ENCODE measurements around the gene PAX8.
"Not testable (repeated sequence)": the region's sequence is repeated elsewhere in the genome, so short reads cannot be mapped to it uniquely, and the experiment has no call there.

DNA sequence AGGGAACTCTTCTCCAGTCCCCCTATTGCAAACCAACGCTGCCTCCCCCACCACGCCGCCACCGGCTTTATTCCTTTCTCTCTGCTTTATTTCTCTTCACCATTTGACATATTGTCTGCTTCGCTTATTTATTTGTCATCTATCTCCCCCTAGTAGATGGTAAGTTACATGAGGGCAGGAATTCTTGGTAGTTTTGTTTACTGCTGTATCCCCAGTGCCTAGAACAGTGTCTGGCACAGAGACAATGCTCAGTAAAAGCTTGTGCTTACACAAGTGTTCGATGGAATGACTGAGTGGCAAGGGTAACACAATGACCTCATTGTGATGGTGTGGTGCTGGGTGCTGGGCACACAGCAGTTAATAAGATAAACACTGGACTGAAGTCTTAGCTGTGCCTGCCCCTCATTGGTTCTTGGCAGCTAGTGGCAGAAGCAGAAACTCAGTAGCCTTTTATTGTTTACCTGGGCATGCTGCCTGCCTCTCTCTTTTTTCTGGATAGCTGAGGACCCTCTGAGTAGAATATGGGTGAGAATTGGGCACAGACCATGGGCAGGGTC lies 9.5 kb upstream of the PAX8 start:
- TF ChIP-seq POLR2AphosphoS5 (IDR thresholded peaks at IDR 0.05); POLR2A (IDR thresholded peaks at IDR 0.05; ENCODE audit: low read depth): not testable (repeated sequence)
- TF ChIP-seq, protein P1, sequence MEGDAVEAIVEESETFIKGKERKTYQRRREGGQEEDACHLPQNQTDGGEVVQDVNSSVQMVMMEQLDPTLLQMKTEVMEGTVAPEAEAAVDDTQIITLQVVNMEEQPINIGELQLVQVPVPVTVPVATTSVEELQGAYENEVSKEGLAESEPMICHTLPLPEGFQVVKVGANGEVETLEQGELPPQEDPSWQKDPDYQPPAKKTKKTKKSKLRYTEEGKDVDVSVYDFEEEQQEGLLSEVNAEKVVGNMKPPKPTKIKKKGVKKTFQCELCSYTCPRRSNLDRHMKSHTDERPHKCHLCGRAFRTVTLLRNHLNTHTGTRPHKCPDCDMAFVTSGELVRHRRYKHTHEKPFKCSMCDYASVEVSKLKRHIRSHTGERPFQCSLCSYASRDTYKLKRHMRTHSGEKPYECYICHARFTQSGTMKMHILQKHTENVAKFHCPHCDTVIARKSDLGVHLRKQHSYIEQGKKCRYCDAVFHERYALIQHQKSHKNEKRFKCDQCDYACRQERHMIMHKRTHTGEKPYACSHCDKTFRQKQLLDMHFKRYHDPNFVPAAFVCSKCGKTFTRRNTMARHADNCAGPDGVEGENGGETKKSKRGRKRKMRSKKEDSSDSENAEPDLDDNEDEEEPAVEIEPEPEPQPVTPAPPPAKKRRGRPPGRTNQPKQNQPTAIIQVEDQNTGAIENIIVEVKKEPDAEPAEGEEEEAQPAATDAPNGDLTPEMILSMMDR (IDR thresholded peaks at IDR 0.05): not testable (repeated sequence)
